Measurements from ENCODE around the gene CLEC16A. TPM values are rescaled to one million over a fixed set of nuclear protein-coding genes. Genes with fewer than 3 reads are reported as not detected.

The CLEC16A gene
- total RNA-seq, 1 donor from 2014 or later = 57.6 TPM

DNA sequence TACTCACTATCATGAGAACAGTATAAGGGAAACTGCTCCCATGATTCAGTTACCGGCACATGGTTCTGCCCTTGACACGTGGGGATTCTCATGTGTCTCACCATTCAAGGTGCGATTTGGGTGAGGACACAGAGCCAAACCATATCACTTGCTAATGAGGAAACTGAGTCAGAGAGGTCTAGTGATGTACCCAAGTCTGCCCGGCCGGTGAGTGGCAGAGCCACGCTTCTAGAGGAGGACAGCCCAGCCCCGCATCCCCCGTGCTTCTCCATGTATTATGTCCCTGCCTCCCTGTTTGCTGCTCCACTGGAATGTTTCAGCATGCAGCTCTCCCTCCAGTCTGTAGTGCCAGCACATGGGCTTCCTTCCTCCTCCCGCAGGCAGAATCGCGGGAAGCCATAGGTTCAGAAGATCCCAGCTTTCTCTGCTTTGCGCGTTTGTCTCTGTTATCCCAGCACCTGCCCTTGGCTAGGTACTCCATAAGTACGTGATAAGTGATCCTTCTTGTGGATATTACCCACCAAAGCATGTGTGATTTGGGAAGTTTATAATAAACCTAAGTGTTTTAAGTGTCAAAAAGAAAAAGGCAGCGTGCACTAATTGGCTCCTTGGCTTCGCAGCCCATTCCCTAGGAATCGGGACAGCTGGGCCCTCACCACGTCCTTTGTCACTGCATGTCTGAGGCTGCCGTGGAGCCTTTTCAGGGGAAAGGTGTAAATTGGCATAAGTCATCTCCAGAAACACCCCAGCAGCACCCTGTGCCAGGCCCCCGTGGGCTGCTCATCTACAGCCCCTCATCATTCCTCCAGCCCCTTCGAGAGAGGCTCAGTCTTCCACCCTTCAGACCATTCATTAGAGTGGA is 103.8 kb downstream of the CLEC16A start:
- Mint-ChIP-seq H3K27me3 (no peaks in the 10 kb centered on the region), H3K9me3 (no peaks in the 10 kb centered on the region), H3K4me3 (no peak overlapping the region), H3K36me3 (ENCODE audit: low read depth) (peaks cover 86% of the 10 kb centered on the region), H3K27ac (no peak overlapping the region), H3K4me1 (peaks cover 15% of the 10 kb centered on the region)
- no peak for ATAC-seq (ENCODE audit: low read depth)
- CTCF ChIA-PET = interaction anchor here (0.6 kb wide), 1 partner anchor 104 kb away, joined by 3 read pairs; no protein-coding TSS in a partner anchor
- TF ChIP-seq, protein P1, sequence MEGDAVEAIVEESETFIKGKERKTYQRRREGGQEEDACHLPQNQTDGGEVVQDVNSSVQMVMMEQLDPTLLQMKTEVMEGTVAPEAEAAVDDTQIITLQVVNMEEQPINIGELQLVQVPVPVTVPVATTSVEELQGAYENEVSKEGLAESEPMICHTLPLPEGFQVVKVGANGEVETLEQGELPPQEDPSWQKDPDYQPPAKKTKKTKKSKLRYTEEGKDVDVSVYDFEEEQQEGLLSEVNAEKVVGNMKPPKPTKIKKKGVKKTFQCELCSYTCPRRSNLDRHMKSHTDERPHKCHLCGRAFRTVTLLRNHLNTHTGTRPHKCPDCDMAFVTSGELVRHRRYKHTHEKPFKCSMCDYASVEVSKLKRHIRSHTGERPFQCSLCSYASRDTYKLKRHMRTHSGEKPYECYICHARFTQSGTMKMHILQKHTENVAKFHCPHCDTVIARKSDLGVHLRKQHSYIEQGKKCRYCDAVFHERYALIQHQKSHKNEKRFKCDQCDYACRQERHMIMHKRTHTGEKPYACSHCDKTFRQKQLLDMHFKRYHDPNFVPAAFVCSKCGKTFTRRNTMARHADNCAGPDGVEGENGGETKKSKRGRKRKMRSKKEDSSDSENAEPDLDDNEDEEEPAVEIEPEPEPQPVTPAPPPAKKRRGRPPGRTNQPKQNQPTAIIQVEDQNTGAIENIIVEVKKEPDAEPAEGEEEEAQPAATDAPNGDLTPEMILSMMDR (IDR thresholded peaks at IDR 0.05) = no peak
- no peak for DNase-seq
- POLR2A ChIA-PET = interaction anchor here (0.7 to 1.2 kb wide), 2 partner anchors 185 to 207 kb away, joined by 3 to 5 read pairs; partner anchors contain the start of gene SOCS1
- intact Hi-C loops (cut with micrococcal nuclease) = no loop called here

- TF ChIP-seq, protein P1 (IDR thresholded peaks at IDR 0.05) = no peak
- ATAC-seq (ENCODE audit: low read depth) (no peak), DNase-seq (no peak)
- H3K4me1 Mint-ChIP-seq = peaks cover 15% of the 10 kb centered on the region
- H3K4me3 Mint-ChIP-seq = no peak overlapping the region
- intact Hi-C loops (cut with micrococcal nuclease) = loop anchor here (10.0 kb wide), 1 partner anchor 55 kb away; no protein-coding TSS in a partner anchor
- POLR2A ChIA-PET = interaction anchor here (0.6 kb wide), 1 partner anchor 28 kb away, joined by 3 read pairs; no protein-coding TSS in a partner anchor
- peaks cover 83% of the 10 kb centered on the region for H3K36me3 Mint-ChIP-seq (ENCODE audit: low read depth)
- CTCF ChIA-PET = interaction anchor here (0.6 to 1.1 kb wide), 2 partner anchors 102 to 206 kb away, joined by 3 read pairs; partner anchors contain the start of gene SOCS1
- no peaks in the 10 kb centered on the region for H3K27me3 Mint-ChIP-seq
- no peak overlapping the region for H3K27ac Mint-ChIP-seq
- no peaks in the 10 kb centered on the region for H3K9me3 Mint-ChIP-seq
Measured at GRCh38 chr16:11049396-11050059, 105.2 kb downstream of the CLEC16A start.

DNA sequence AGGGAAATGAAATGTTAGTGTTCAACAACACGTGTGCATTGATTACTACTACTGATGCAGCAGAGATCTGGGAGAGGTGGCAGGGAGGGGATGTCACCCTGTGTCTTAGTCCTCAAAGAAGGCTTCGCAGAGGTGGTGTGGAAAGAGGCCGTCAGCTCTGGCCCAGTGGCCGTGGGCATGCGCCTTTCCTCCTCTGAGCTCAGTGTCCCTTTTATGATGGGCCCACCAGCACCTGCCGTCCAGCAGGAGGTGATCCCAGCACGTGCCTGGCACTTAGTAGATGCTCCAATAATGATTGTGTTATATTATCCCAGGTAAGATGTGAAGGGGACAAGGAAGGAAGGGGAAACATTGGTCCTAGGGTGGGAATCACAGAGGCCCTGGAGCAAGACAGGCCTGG is 106.2 kb downstream of the CLEC16A start:
- intact Hi-C loops (cut with micrococcal nuclease) = loop anchor here (10.0 kb wide), 1 partner anchor 54 kb away; no protein-coding TSS in a partner anchor
- Mint-ChIP-seq H3K9me3 (no peaks in the 10 kb centered on the region), H3K27me3 (no peaks in the 10 kb centered on the region), H3K36me3 (ENCODE audit: low read depth) (peaks cover 80% of the 10 kb centered on the region), H3K4me1 (peaks cover 15% of the 10 kb centered on the region), H3K27ac (no peak overlapping the region), H3K4me3 (no peak overlapping the region)
- TF ChIP-seq, protein P1 (IDR thresholded peaks at IDR 0.05) = no peak
- CTCF ChIA-PET = interaction anchor here (1.1 kb wide), 1 partner anchor 205 kb away, joined by 3 read pairs; the partner anchor contains the start of gene SOCS1
- POLR2A ChIA-PET = interaction anchor here (0.9 kb wide), 2 partner anchors 202 to 206 kb away, joined by 5 to 7 read pairs; partner anchors contain the start of gene SOCS1
- ATAC-seq (ENCODE audit: low read depth) (no peak), DNase-seq (no peak)

- CTCF ChIA-PET = interaction anchor here (1.1 kb wide), 1 partner anchor 205 kb away, joined by 3 read pairs; the partner anchor contains the start of gene SOCS1
- TF ChIP-seq, protein P1 (IDR thresholded peaks at IDR 0.05) = no peak
- DNase-seq (no peak), ATAC-seq (ENCODE audit: low read depth) (no peak)
- no peak overlapping the region for H3K27ac Mint-ChIP-seq
- POLR2A ChIA-PET = interaction anchor here (0.9 kb wide), 2 partner anchors 201 to 205 kb away, joined by 5 to 7 read pairs; partner anchors contain the start of gene SOCS1
- no peak overlapping the region for H3K4me3 Mint-ChIP-seq
- H3K4me1 Mint-ChIP-seq = peaks cover 15% of the 10 kb centered on the region
- intact Hi-C loops (cut with micrococcal nuclease) = loop anchor here (10.0 kb wide), 1 partner anchor 54 kb away; no protein-coding TSS in a partner anchor
- no peaks in the 10 kb centered on the region for H3K27me3 Mint-ChIP-seq
- no peaks in the 10 kb centered on the region for H3K9me3 Mint-ChIP-seq
- H3K36me3 Mint-ChIP-seq (ENCODE audit: low read depth) = peaks cover 80% of the 10 kb centered on the region
Measured at GRCh38 chr16:11050944-11051343, 106.6 kb downstream of the CLEC16A start.
